T-cell (primary cell): ENCODE data around the gene USP38. TPM values are rescaled to one million over a fixed set of nuclear protein-coding genes. Genes with fewer than 3 reads are reported as not detected.
"Not testable (repeated sequence)": the region's sequence is repeated elsewhere in the genome, so short reads cannot be mapped to it uniquely, and the experiment has no call there.

Experiments used
- ATAC-seq, 4 experiments: fragments of 200-7000 bp in 3 of 4; fragments of 150-1000 bp in 1 of 4; cut with Tn5 transposase; replicated peaks in 1 of 4; 1 replicate in 3 of 4; 2 replicates in 1 of 4; pipeline ENCODE4 v1.10.0; 2021; ENCODE audit warnings: moderate library complexity in 3 of 4, mild to moderate bottlenecking in 2 of 4, moderate number of reproducible peaks in 1 of 4
- CTCF ChIA-PET, 2 donors: fragments of 300-600 bp; sonication (Branson Sonifier 250); formaldehyde crosslinking; loops; one replicate each; lab custom pipeline; 2022; ENCODE audit warnings: antibody characterized with exemption in 2 of 2; lab: Charles Lee
- POLR2A ChIA-PET, 2 donors: fragments of 300-600 bp; sonication (Branson Sonifier 250); formaldehyde crosslinking; loops; one replicate each; lab custom pipeline; 2022; ENCODE audit warnings: antibody characterized with exemption in 2 of 2; lab: Charles Lee
- DNase-seq, 35 experiments: peaks; one replicate each; pipeline versions ENCODE4 v3.0.0 to v3.0.0-alpha.2; 2013 to 2023
- H3K27ac ChIP-seq: one replicate; pipeline ENCODE4 v1.5.1; 2013; ENCODE audit warnings: low read length
- H3K27me3 ChIP-seq, 2 experiments: replicated peaks in 1 of 2; 1 replicate in 1 of 2; 2 replicates in 1 of 2; pipeline versions ENCODE4 v1.6.1 to v1.7.0; 2013; ENCODE audit warnings: low read length in 1 of 2, mixed read lengths in 1 of 2; ENCODE audit not compliant: control insufficient read depth in 2 of 2, insufficient read depth in 2 of 2; ENCODE audit errors: extremely low read depth in 1 of 2
- H3K36me3 ChIP-seq, 2 donors: 1 replicate in 1 of 2; 2 replicates in 1 of 2; pipeline versions ENCODE4 v1.6.1 to v1.7.0; 2013; ENCODE audit warnings: low read length in 1 of 2; ENCODE audit not compliant: control insufficient read depth in 2 of 2, insufficient read depth in 1 of 2; ENCODE audit errors: extremely low read depth in 1 of 2
- H3K4me1 ChIP-seq, 2 experiments: 1 replicate in 1 of 2; 2 replicates in 1 of 2; pipeline versions ENCODE4 v1.6.1 to v1.7.0; 2013; ENCODE audit warnings: low read length in 2 of 2, mixed read lengths in 1 of 2; ENCODE audit not compliant: insufficient read depth in 2 of 2, control insufficient read depth in 1 of 2; ENCODE audit errors: extremely low read depth in 1 of 2
- H3K4me3 ChIP-seq, 2 donors: 1 replicate in 1 of 2; 2 replicates in 1 of 2; pipeline versions ENCODE4 v1.5.1 to v1.7.0; 2013; ENCODE audit warnings: mild to moderate bottlenecking in 2 of 2, low read length in 1 of 2, moderate library complexity in 1 of 2; ENCODE audit not compliant: control insufficient read depth in 1 of 2; ENCODE audit errors: extremely low read depth in 1 of 2
- H3K9me3 ChIP-seq: 2 replicates; pipeline ENCODE4 v1.7.0; 2013
- H3K27ac Mint-ChIP-seq, 2 donors: one replicate each; pipeline ENCODE4 v1.8.0; 2020 to 2021; ENCODE audit warnings: mild to moderate bottlenecking in 2 of 2, mixed read lengths in 2 of 2
- H3K27me3 Mint-ChIP-seq, 2 donors: one replicate each; pipeline ENCODE4 v1.8.0; 2021 to 2022; ENCODE audit warnings: mixed read lengths in 2 of 2
- H3K36me3 Mint-ChIP-seq: one replicate; pipeline ENCODE4 v1.8.0; 2021; ENCODE audit warnings: mixed read lengths
- H3K4me1 Mint-ChIP-seq, 3 donors: one replicate each; pipeline ENCODE4 v1.8.0; 2020 to 2022; ENCODE audit warnings: mixed read lengths in 3 of 3, mild to moderate bottlenecking in 1 of 3
- H3K4me3 Mint-ChIP-seq, 3 donors: one replicate each; pipeline ENCODE4 v1.8.0; 2020 to 2022; ENCODE audit warnings: mild to moderate bottlenecking in 3 of 3, mixed read lengths in 3 of 3, moderate library complexity in 3 of 3
- H3K9me3 Mint-ChIP-seq, 3 donors: one replicate each; pipeline ENCODE4 v1.8.0; 2020 to 2022; ENCODE audit warnings: mixed read lengths in 3 of 3
- WGBS: methylation state at CpG from one replicate; pipeline ENCODE4 v1.1.5; 2013; ENCODE audit warnings: missing lambda C conversion rate; ENCODE audit not compliant: insufficient coverage; 5-methylcytosine and 5-hydroxymethylcytosine counted together
- total RNA-seq, 35 experiments: library from RNA in 6 of 35; stranded (reverse) in 6 of 35; fragments of 120-200 nt in 1 of 35; gene quantifications; one replicate each; pipeline versions ENCODE4 v1.2.1 to v1.2.4 and lab custom pipeline; 2013 to 2026

Gene USP38
- total RNA-seq, 5 donors from 2014 or later (not counting 1 experiment from before 2014, with no cell fraction given), result 22.6 to 31.1 (median 23.9) TPM

DNA sequence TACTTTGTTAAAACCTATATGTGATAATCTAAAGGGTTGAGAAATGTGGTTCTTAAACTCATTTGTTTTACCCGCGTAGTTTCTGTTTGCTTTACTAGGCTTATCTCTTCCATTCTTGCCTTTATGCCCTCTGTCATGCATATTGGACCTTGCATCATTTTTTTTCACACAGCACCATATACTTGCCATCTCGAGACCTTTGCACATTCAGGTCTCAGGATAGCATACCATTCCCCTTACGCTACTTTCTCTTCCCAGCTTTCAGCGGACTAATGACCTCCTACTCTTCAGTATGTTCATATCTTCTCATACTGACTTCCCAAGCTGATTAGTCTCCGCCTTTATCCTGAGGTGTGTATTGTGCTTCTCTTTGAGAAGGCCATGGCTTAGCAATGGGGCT is 40.5 kb downstream of the USP38 start:
- no peaks in the 10 kb centered on the region for H3K27me3 Mint-ChIP-seq
- no peaks in the 10 kb centered on the region for H3K4me1 Mint-ChIP-seq
- H3K36me3 Mint-ChIP-seq, result peaks cover 27% of the 10 kb centered on the region
- H3K4me3 Mint-ChIP-seq, result no peak overlapping the region
- no peaks in the 10 kb centered on the region for H3K9me3 Mint-ChIP-seq
- H3K4me1 ChIP-seq, result no peaks in the 10 kb centered on the region
- no peaks in the 10 kb centered on the region for H3K9me3 ChIP-seq
- peaks cover 0 to 9% of the 10 kb centered on the region in 2 donors for H3K36me3 ChIP-seq
- H3K27me3 ChIP-seq, result no peaks in the 10 kb centered on the region
- POLR2A ChIA-PET, result interaction anchor here (0.6 to 0.7 kb wide), 4 partner anchors 16 to 311 kb away, joined by 3 to 5 read pairs (median 4); no protein-coding TSS in a partner anchor
- H3K27ac Mint-ChIP-seq, result no peak overlapping the region
- no peak overlapping the region for H3K4me3 ChIP-seq
- CTCF ChIA-PET, result interaction anchor here in 1 of 2 donors (0.7 kb wide), 1 partner anchor 1996 kb away, joined by 4 read pairs; no protein-coding TSS in a partner anchor
- 88% methylated on average over 3 of the region's 6 CpGs for WGBS
- H3K27ac ChIP-seq, result no peak overlapping the region
- no peak for DNase-seq
- no peak for ATAC-seq

DNA sequence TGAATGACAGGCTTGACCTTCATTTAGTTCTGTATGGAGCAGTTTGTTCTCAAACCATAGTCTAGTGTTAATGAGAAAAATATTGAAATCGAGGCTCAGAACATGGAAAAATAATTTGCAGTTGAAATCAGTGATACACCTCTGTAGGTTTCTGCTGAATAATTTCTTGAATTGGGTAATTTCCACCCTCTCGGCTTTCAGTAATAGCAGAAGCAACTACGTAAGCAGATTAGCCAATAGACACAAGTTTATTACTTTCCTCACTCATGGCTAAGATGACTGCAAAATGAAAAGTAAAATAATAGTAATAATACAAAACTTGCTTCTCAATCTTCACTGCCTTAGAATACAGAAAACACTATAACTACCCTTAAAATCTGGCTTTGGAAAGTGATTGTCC is 46.0 kb downstream of the USP38 start:
- no peaks in the 10 kb centered on the region for H3K36me3 ChIP-seq
- no peak for DNase-seq
- H3K9me3 Mint-ChIP-seq, result no peaks in the 10 kb centered on the region
- no peaks in the 10 kb centered on the region for H3K27me3 ChIP-seq
- ChIA-PET POLR2A (no interaction called here), CTCF (interaction anchor here in 1 of 2 donors (1.1 kb wide), 1 partner anchor 16 kb away, joined by 3 read pairs; no protein-coding TSS in a partner anchor)
- H3K4me3 Mint-ChIP-seq, result no peak overlapping the region
- no peak overlapping the region for H3K27ac Mint-ChIP-seq
- no peaks in the 10 kb centered on the region for H3K4me1 ChIP-seq
- 40% methylated on average over 1 of the region's 3 CpGs for WGBS
- H3K27me3 Mint-ChIP-seq, result no peaks in the 10 kb centered on the region
- H3K9me3 ChIP-seq, result no peaks in the 10 kb centered on the region
- H3K4me3 ChIP-seq, result no peak overlapping the region
- no peak for ATAC-seq
- no peaks in the 10 kb centered on the region for H3K4me1 Mint-ChIP-seq
- peaks cover 2% of the 10 kb centered on the region for H3K36me3 Mint-ChIP-seq
- no peak overlapping the region for H3K27ac ChIP-seq

DNA sequence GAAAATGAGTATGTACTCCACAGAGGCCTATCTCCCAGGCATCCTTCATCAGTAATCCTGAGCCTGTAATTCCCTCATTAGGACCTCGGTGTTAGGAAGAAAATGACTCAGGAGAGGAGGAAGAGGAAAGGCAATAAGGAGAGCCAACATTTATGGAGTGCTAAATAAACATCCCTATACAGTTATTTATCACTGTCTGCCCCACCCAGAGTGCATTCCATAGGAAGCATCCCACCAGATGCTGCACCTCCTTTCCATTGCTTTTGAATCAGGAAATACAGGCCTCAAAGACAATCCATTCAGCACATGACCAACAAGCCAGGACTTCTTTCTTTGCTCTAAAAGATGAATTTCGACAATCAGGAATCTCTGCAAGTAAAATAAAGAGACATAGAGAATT is 47.6 kb downstream of the USP38 start:
- Histone ChIP-seq H3K4me3 (no peak overlapping the region), H3K27ac (no peak overlapping the region), H3K36me3 (no peaks in the 10 kb centered on the region), H3K4me1 (no peaks in the 10 kb centered on the region), H3K9me3 (no peaks in the 10 kb centered on the region), H3K27me3 (no peaks in the 10 kb centered on the region)
- H3K36me3 Mint-ChIP-seq, result no peaks in the 10 kb centered on the region
- H3K27me3 Mint-ChIP-seq, result no peaks in the 10 kb centered on the region
- H3K4me3 Mint-ChIP-seq, result no peak overlapping the region
- WGBS, result no CpG with 5 or more reads among the region's 2 CpGs
- no peaks in the 10 kb centered on the region for H3K9me3 Mint-ChIP-seq
- ChIA-PET CTCF (no interaction called here), POLR2A (no interaction called here)
- no peak for ATAC-seq
- no peak for DNase-seq
- H3K27ac Mint-ChIP-seq, result no peak overlapping the region
- no peaks in the 10 kb centered on the region for H3K4me1 Mint-ChIP-seq

DNA sequence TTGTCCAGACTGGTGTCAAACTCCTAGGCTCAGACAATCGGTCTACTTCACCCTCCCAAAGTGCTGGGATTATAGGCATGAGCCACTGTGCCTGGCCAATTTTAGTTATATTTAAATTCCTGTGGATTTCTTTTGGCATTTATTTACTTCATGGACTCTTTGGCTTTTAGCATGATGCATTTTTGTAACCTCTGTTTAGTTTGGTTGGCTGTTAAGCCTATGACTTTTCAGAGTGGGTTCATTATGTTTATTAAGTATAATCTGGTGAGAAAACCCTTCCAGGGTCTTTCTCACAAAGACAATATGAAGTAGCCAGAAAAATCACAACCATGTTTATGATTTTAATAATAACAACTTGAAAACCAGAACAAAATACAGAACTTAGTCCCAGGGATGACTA is 49.4 kb downstream of the USP38 start:
- ATAC-seq (no peak), DNase-seq (no peak)
- no peaks in the 10 kb centered on the region for H3K36me3 ChIP-seq
- Mint-ChIP-seq H3K9me3 (no peaks in the 10 kb centered on the region), H3K4me1 (no peaks in the 10 kb centered on the region), H3K27ac (no peak overlapping the region), H3K27me3 (no peaks in the 10 kb centered on the region), H3K36me3 (no peaks in the 10 kb centered on the region), H3K4me3 (no peak overlapping the region)
- ChIA-PET CTCF (no interaction called here), POLR2A (no interaction called here)
- H3K27me3 ChIP-seq, result no peaks in the 10 kb centered on the region
- H3K9me3 ChIP-seq, result no peaks in the 10 kb centered on the region
- H3K4me3 ChIP-seq, result no peak overlapping the region
- no peak overlapping the region for H3K27ac ChIP-seq
- WGBS, result no CpG with 5 or more reads among the region's 1 CpG
- H3K4me1 ChIP-seq, result no peaks in the 10 kb centered on the region

DNA sequence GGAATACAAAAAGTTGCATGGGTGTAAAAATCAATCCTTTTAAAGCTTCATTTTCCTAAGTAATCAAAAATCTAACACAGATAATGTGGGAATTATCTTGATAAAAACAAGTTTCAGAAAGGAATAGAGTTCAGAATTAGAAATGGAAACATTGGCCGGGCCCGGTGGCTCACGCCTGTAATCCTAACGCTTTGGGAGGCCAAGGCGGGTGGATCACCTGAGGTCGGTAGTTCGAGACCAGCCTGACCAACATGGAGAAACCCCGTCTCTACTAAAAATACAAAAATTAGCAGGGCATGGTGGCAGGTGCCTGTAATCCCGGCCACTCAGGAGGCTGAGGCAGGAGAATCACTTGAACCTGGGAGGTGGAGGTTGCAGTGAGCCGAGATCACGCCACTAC is 52.5 kb downstream of the USP38 start:
- not testable (repeated sequence) for H3K36me3 Mint-ChIP-seq, H3K27me3 Mint-ChIP-seq, H3K9me3 ChIP-seq, H3K4me1 Mint-ChIP-seq, DNase-seq, H3K4me1 ChIP-seq, H3K27me3 ChIP-seq, H3K9me3 Mint-ChIP-seq, ATAC-seq, H3K4me3 Mint-ChIP-seq, H3K27ac ChIP-seq, H3K27ac Mint-ChIP-seq, H3K4me3 ChIP-seq, H3K36me3 ChIP-seq
- ChIA-PET POLR2A (interaction anchor here in 1 of 2 donors (0.6 kb wide), 1 partner anchor 1911 kb away, joined by 6 read pairs; no protein-coding TSS in a partner anchor), CTCF (interaction anchor here in 1 of 2 donors (0.6 kb wide), 1 partner anchor 21 kb away, joined by 3 read pairs; no protein-coding TSS in a partner anchor)
- WGBS, result 100% methylated on average over 2 of the region's 11 CpGs

DNA sequence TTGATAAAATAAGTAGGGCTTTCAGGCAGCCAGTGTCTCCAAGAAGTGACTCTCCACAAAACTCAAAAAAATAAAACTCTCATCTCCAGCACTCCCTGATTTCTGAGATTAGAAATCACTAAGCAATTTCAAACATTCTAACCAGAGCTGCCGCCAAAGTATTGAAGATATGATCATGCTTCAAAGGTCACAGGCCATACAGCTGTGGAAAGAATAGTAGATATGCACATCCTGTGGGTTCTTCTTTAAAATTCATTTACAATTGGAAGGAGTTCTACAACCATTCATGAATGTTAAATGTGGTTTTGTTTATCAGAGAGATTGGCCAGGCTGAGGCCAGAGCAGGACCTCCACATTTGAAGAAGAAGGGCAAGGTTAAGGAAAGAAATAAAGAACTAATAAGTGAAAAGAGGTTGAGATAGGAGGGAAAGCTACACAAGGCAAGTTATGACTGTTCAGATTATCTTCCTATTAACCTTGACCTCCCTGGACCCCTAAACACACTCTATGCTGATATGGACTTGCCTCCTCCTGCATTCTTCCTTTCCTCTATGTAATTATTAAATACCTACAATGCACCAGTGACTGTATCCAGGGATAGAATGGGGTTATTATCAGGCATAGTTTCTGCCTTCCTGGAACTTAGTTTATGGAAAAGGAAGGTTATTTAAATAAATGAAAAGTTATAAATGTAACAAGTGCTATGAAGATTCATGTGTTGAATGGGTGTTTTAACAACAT is 56.4 kb downstream of the USP38 start:
- POLR2A ChIA-PET, result no interaction called here
- H3K9me3 Mint-ChIP-seq, result peaks cover 4 to 10% (median 8%) of the 10 kb centered on the region in 3 donors
- H3K4me3 ChIP-seq, result no peak overlapping the region
- H3K27me3 Mint-ChIP-seq, result no peaks in the 10 kb centered on the region
- no peaks in the 10 kb centered on the region for H3K4me1 ChIP-seq
- no peak overlapping the region for H3K27ac ChIP-seq
- no peaks in the 10 kb centered on the region for H3K36me3 Mint-ChIP-seq
- no peaks in the 10 kb centered on the region for H3K36me3 ChIP-seq
- WGBS, result no CpG with 5 or more reads among the region's 1 CpG
- no peak for ATAC-seq
- no peak for DNase-seq
- H3K27me3 ChIP-seq, result no peaks in the 10 kb centered on the region
- H3K27ac Mint-ChIP-seq, result no peak overlapping the region
- H3K9me3 ChIP-seq, result no peaks in the 10 kb centered on the region
- H3K4me3 Mint-ChIP-seq, result no peak overlapping the region
- CTCF ChIA-PET, result no interaction called here
- H3K4me1 Mint-ChIP-seq, result no peaks in the 10 kb centered on the region
